HepG2 (cell line): ENCODE measurements around the gene UNC50. TPM values are rescaled to one million over a fixed set of nuclear protein-coding genes. Genes with fewer than 3 reads are reported as not detected.

Source experiments
- AFF4 ChIP-seq: sonication (generic); formaldehyde crosslinking; IDR thresholded peaks from 2 replicates; pipeline ENCODE4 v1.4.0; 2020; ENCODE audit warnings: missing genetic modification reagents
- CBFB ChIP-seq: sonication (generic); formaldehyde crosslinking; IDR thresholded peaks from 2 replicates; pipeline ENCODE4 v1.4.0; 2020; ENCODE audit warnings: missing genetic modification reagents
- FIP1L1 ChIP-seq: fragments of 200-400 bp; formaldehyde crosslinking; IDR thresholded peaks from 2 replicates; pipeline ENCODE4 v1.6.1; 2018; ENCODE audit warnings: low read depth, mild to moderate bottlenecking, low read length, moderate library complexity, borderline replicate concordance; ENCODE audit not compliant: insufficient read depth
- FOSL1 ChIP-seq: sonication (generic); formaldehyde crosslinking; IDR thresholded peaks from 2 replicates; pipeline ENCODE4 v1.9.0; 2021; ENCODE audit warnings: missing genetic modification reagents, borderline replicate concordance
- HNF4G ChIP-seq, 2 experiments: sonication (generic) in 1 of 2; formaldehyde crosslinking in 1 of 2; IDR thresholded peaks; 2 replicates each; pipeline versions ENCODE4 v1.4.0 to v1.6.1; 2011 to 2020; ENCODE audit warnings: borderline replicate concordance in 2 of 2, low read depth in 2 of 2, mild to moderate bottlenecking in 2 of 2, low read length in 1 of 2, missing genetic modification reagents in 1 of 2, moderate library complexity in 1 of 2
- HOXA3 ChIP-seq: sonication (generic); formaldehyde crosslinking; IDR thresholded peaks from 2 replicates; pipeline ENCODE4 v1.5.0; 2020; ENCODE audit warnings: missing genetic modification reagents
- KDM4B ChIP-seq: sonication (generic); formaldehyde crosslinking; IDR thresholded peaks from 2 replicates; pipeline ENCODE4 v1.4.0; 2020; ENCODE audit warnings: missing genetic modification reagents
- NCOA2 ChIP-seq: sonication (generic); formaldehyde crosslinking; IDR thresholded peaks from 2 replicates; pipeline ENCODE4 v1.8.0; 2022; ENCODE audit warnings: inconsistent platforms
- NFE2L2 ChIP-seq: fragments of 150-350 bp; IDR thresholded peaks from 2 replicates; pipeline ENCODE4 v1.6.1; 2014; ENCODE audit warnings: low read length
- RBM22 ChIP-seq: fragments of 200-400 bp; formaldehyde crosslinking; optimal IDR thresholded peaks from 2 replicates; pipeline ENCODE3; 2017; ENCODE audit warnings: mild to moderate bottlenecking, low read length, moderate library complexity
- SRF ChIP-seq: IDR thresholded peaks from 2 replicates; pipeline ENCODE4 v1.6.1; 2011; ENCODE audit warnings: mild to moderate bottlenecking, low read depth, low read length, moderate library complexity
- STAG1 ChIP-seq: sonication (generic); formaldehyde crosslinking; IDR thresholded peaks from 2 replicates; pipeline ENCODE4 v1.4.0; 2020; ENCODE audit warnings: missing genetic modification reagents
- ZBTB25 ChIP-seq: IDR thresholded peaks from 2 replicates; pipeline ENCODE4 v1.6.1; 2018; ENCODE audit warnings: missing genetic modification reagents
- ZHX2 ChIP-seq, 2 experiments: sonication (generic) in 1 of 2; formaldehyde crosslinking in 1 of 2; IDR thresholded peaks; 2 replicates each; pipeline versions ENCODE4 v1.6.1 to v1.9.0; 2014 to 2022; ENCODE audit warnings: antibody characterized with exemption in 1 of 2, borderline replicate concordance in 1 of 2, inconsistent platforms in 1 of 2, low read depth in 1 of 2, missing genetic modification reagents in 1 of 2
- ZNF34 ChIP-seq: sonication (generic); formaldehyde crosslinking; IDR thresholded peaks from 2 replicates; pipeline ENCODE4 v1.4.0; 2020; ENCODE audit warnings: mild to moderate bottlenecking, missing genetic modification reagents, borderline replicate concordance
- ZNF563 ChIP-seq: sonication (generic); formaldehyde crosslinking; IDR thresholded peaks from 2 replicates; pipeline ENCODE4 v1.8.0; 2022; ENCODE audit warnings: mild to moderate bottlenecking, moderate library complexity, missing genetic modification reagents
- ZNF883 ChIP-seq: sonication (generic); formaldehyde crosslinking; IDR thresholded peaks from 2 replicates; pipeline ENCODE4 v1.5.1; 2020; ENCODE audit warnings: mild to moderate bottlenecking, missing genetic modification reagents; ENCODE audit errors: not compliant biosample characterization
- polyA plus RNA-seq, 8 experiments: library from polyadenylated mRNA; depleted of rRNA in 3 of 8; stranded (reverse) in 7 of 8; unstranded in 1 of 8; fragments of >200 nt; fragmentation: Illumina TruSeq in 4 of 8; extraction: Trizol in 4 of 8; gene quantifications; 2 replicates each; pipeline versions ENCODE4 v1.2.1 to v1.2.3, GENCODE V29; 2011 to 2016; ENCODE audit warnings: low read depth in 4 of 8, missing spikeins in 1 of 8, mixed read lengths in 1 of 8; ENCODE audit not compliant: insufficient read depth in 1 of 8
- total RNA-seq, 5 experiments: library from RNA; depleted of rRNA; stranded (reverse); fragments of >200 nt; fragmentation: Illumina TruSeq; extraction: Trizol; gene quantifications; 2 replicates each; pipeline ENCODE4 v1.2.3, GENCODE V29; 2016; ENCODE audit warnings: low read depth in 1 of 5

UNC50 gene
- total and polyA plus RNA-seq, 2 of the 13 experiments (the other 11 are each of a cell fraction or from before 2014, with no cell fraction given) = 92.6 to 95.6 TPM

- TF ChIP-seq ZHX2 (IDR thresholded peaks at IDR 0.05; ENCODE audit: low read depth) (no peak), ZHX2 (CRISPR knock-in tag; IDR thresholded peaks at IDR 0.05; ENCODE audit: borderline replicate concordance) (no peak), STAG1 (CRISPR knock-in tag) (peak; percentile 26; the same call in 1 of the 2 replicates), HOXA3 (CRISPR knock-in tag) (peak; percentile 84), ZBTB25 (CRISPR knock-in tag) (no peak), NFE2L2 (no peak; the same call in 1 of the 2 replicates), SRF (no peak), RBM22 (no peak), FIP1L1 (no peak), CBFB (no peak), ZNF563 (no peak), AFF4 (CRISPR knock-in tag) (no peak), ZNF34 (CRISPR knock-in tag) (0 out of 2 replicates have a peak, but pooled peaks have one; percentile 43), KDM4B (CRISPR knock-in tag) (peak; percentile 65; the same call in 1 of the 2 replicates), ZNF883 (CRISPR knock-in tag) (no peak), HNF4G (IDR thresholded peaks at IDR 0.05; ENCODE audit: borderline replicate concordance, low read depth, low read length) (peak; percentile 87; the same call in 1 of the 2 replicates), HNF4G (CRISPR knock-in tag; IDR thresholded peaks at IDR 0.05; ENCODE audit: borderline replicate concordance, low read depth) (peak; percentile 89; the same call in 1 of the 2 replicates), FOSL1 (CRISPR knock-in tag) (no peak), NCOA2 (CRISPR knock-in tag) (no peak)
Observed at GRCh38 chr2:98583816-98584618, 24.4 kb upstream of the UNC50 start (continued).
